ENCODE results near the gene RBL1. TPM values are rescaled to one million over a fixed set of nuclear protein-coding genes. Genes with fewer than 3 reads are reported as not detected.
"Not testable (repeated sequence)": the region's sequence is repeated elsewhere in the genome, so short reads cannot be mapped to it uniquely, and the experiment has no call there.

RBL1 gene
- total RNA-seq, 3 donors from 2014 or later = 5.8 to 7.6 (median 6.6) TPM

DNA sequence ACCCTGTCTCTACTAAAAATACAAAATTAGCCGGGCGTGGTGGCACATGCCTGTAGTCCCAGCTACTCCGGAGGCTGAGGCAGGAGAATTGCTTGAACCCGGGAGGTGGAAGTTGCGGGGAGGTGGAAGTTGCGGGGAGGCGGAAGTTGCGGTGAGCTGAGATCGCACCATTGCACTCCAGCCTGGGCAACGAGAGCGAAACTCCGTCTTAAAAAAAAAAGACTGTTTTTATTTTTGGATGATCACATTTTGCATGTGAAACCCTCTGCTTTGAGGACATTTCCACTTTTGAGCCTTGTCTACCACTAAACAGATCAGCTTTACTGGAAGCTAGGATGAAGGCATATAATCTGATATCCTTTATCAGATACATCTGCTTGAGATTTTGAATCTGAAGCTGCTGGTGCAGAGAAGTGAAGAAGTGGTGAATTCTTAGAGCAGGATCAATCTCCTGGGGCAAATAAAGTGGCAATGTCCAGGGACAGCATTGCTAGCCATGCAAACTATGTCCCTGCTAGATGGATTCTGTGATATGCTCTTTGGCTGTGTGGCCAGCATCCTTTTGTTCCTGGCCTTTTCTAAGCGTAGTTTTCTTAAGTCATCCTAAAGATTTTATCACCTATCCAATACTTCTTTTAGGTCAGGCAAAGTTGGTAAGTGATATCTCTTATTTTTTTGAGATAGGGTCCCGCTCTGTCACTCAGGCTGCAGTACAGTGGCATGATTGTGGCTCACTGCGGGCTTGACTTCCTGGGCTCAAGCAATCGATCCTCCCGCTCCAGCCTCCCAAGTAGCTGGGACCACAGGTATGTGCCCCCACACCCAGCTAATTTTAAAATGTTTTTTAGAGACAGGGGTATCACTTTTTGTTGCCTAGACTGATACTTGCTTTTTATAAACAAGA lies 23.3 kb downstream of the RBL1 start:
- no peak overlapping the region for H3K4me3 ChIP-seq
- intact Hi-C loops (cut with DNase I, micrococcal nuclease) = no loop called here
- H3K4me1 ChIP-seq (ENCODE audit: low read depth) = no peaks in the 10 kb centered on the region
- no peak for DNase-seq
- no peak for ATAC-seq
- no peaks in the 10 kb centered on the region for H3K9me3 ChIP-seq
- TF ChIP-seq, protein P1, sequence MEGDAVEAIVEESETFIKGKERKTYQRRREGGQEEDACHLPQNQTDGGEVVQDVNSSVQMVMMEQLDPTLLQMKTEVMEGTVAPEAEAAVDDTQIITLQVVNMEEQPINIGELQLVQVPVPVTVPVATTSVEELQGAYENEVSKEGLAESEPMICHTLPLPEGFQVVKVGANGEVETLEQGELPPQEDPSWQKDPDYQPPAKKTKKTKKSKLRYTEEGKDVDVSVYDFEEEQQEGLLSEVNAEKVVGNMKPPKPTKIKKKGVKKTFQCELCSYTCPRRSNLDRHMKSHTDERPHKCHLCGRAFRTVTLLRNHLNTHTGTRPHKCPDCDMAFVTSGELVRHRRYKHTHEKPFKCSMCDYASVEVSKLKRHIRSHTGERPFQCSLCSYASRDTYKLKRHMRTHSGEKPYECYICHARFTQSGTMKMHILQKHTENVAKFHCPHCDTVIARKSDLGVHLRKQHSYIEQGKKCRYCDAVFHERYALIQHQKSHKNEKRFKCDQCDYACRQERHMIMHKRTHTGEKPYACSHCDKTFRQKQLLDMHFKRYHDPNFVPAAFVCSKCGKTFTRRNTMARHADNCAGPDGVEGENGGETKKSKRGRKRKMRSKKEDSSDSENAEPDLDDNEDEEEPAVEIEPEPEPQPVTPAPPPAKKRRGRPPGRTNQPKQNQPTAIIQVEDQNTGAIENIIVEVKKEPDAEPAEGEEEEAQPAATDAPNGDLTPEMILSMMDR (IDR thresholded peaks at IDR 0.05) = no peak
- H3K36me3 ChIP-seq (ENCODE audit: low read depth) = no peaks in the 10 kb centered on the region

DNA sequence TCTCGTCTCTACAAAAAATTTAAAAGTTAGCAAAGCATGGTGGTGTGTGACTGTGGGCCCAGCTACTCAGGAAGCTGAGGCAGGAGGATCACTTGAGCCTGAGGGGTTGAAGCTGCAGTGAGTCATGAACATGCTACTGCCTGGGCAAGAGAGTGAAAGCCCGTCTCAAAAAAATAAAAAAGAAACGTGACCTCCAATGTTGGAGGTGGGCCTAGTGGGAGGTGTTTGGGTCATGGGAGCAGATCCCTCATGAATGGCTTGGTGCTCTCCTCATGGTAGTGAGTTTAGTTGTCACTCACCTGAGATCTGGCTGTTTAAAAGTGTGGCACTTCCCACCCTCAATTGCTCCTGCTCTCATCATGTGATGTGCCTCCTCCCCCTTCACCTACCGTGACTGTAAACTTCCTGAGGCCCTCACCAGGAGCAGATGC lies 24.3 kb downstream of the RBL1 start:
- H3K9me3 ChIP-seq = no peaks in the 10 kb centered on the region
- intact Hi-C loops (cut with DNase I, micrococcal nuclease) = no loop called here
- ATAC-seq (peak; percentile 32), DNase-seq (no peak)
- TF ChIP-seq, protein P1 (IDR thresholded peaks at IDR 0.05) = no peak
- H3K4me3 ChIP-seq = no peak overlapping the region
- no peaks in the 10 kb centered on the region for H3K4me1 ChIP-seq (ENCODE audit: low read depth)
- no peaks in the 10 kb centered on the region for H3K36me3 ChIP-seq (ENCODE audit: low read depth)

DNA sequence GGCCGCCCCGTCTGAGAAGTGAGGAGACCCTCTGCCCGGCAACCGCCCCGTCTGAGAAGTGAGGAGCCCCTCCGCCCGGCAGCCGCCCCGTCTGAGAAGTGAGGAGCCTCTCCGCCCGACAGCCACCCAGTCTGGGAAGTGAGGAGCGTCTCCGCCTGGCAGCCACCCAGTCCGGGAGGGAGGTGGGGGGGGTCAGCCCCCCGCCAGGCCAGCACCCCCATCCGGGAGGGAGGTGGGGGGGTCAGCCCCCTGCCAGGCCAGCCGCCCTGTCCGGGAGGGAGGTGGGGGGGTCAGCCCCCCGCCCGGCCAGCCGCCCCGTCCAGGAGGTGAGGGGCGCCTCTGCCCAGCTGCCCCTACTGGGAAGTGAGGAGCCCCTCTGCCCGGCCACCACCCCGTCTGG lies 26.2 kb downstream of the RBL1 start:
- H3K9me3 ChIP-seq; intact Hi-C loops (cut with DNase I, micrococcal nuclease); H3K36me3 ChIP-seq (ENCODE audit: low read depth); H3K4me1 ChIP-seq (ENCODE audit: low read depth); H3K4me3 ChIP-seq; DNase-seq; ATAC-seq: not testable (repeated sequence)

DNA sequence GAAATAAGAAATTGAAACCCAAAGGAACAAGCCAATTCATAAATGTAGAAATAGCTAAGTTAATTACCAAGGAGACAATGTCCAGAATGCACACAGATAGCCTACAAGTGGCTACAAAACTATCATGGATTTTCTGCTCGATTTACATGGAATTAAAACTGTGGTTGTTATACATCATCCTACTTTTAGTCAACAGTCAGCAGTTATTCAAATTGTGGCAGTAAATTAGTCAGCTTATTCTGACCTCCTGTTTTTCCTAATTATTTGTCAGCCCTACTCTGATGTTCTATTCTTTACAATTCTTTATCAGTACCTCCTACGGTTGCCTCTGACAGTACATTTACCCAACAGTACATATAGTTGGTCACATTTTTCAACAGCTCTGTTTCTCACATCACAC lies 29.6 kb downstream of the RBL1 start:
- DNase-seq (no peak), ATAC-seq (no peak)
- no peaks in the 10 kb centered on the region for H3K36me3 ChIP-seq (ENCODE audit: low read depth)
- TF ChIP-seq, protein P1 (IDR thresholded peaks at IDR 0.05) = no peak
- intact Hi-C loops (cut with DNase I, micrococcal nuclease) = no loop called here
- H3K4me3 ChIP-seq = no peak overlapping the region
- H3K4me1 ChIP-seq (ENCODE audit: low read depth) = no peaks in the 10 kb centered on the region
- H3K9me3 ChIP-seq = no peaks in the 10 kb centered on the region

DNA sequence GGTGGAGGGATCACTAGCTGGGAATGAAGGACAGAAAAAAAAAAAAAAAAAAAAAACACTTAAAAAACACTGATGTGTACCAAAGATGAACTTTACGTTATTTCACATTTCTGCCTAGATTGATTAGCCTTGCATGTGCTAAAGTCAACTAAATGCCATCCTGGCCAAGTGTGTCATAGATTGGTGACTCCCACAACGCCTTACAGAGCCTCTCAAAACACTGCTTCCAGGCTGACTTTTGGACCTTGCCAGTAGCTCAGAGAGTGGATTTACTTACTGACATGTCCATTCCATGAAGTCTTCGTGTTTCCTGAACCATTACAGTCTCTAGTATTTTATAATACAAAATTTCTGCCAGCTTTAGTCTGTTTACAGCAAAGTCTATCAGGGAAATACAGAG lies 40.5 kb downstream of the RBL1 start:
- no peak for DNase-seq
- Histone ChIP-seq H3K9me3 (no peaks in the 10 kb centered on the region), H3K4me3 (no peak overlapping the region), H3K4me1 (ENCODE audit: low read depth) (no peaks in the 10 kb centered on the region), H3K36me3 (ENCODE audit: low read depth) (no peaks in the 10 kb centered on the region)
- TF ChIP-seq, protein P1 (IDR thresholded peaks at IDR 0.05) = no peak
- ATAC-seq = no peak
- intact Hi-C loops (cut with DNase I, micrococcal nuclease) = no loop called here

DNA sequence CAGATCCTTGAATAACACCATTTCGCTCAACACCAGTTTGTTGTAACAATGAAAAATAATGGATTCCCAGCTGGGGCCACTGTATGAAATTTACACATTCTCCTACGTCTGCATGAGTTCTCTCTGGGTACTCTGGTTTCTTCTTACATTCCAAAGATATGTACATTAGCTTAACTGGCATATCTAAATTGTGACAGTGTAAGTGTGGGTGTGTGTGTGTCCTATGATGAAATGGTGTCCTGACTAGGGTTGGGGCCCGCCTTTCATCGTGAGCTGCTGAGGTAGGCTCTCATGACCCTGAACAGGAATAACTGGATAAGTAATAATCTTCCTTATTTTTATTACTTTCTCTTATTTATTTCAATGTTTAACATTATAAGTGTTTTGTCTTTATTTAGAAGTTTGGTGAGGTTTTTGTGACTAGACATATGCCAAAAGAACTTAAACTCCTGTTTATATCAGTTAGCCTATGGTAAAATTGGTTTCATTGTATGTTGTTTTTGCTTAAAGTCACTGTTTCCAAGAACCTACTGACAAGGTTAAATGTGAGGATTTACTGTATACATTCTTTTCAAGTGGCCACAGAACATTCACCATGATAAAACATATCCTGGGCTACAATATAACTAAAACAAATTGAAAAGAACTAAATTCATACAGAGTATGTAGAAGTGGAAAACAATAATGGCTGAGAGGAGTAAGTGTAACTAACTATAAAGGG lies 42.4 kb downstream of the RBL1 start:
- no peaks in the 10 kb centered on the region for H3K4me1 ChIP-seq (ENCODE audit: low read depth)
- H3K36me3 ChIP-seq (ENCODE audit: low read depth) = no peaks in the 10 kb centered on the region
- DNase-seq (no peak), ATAC-seq (no peak)
- intact Hi-C loops (cut with DNase I, micrococcal nuclease) = no loop called here
- TF ChIP-seq, protein P1 (IDR thresholded peaks at IDR 0.05) = no peak
- H3K9me3 ChIP-seq = no peaks in the 10 kb centered on the region
- no peak overlapping the region for H3K4me3 ChIP-seq
